RWPE2 (cell line): Measurements from ENCODE around the gene CRYZ.
"Not testable (repeated sequence)": the region's sequence is repeated elsewhere in the genome, so short reads cannot be mapped to it uniquely, and the experiment has no call there.

Experiments used
- ATAC-seq: fragments of 200-7000 bp; cut with Tn5 transposase; 3 replicates; pipeline ENCODE4 v1.9.1; 2021; ENCODE audit warnings: low read depth
- DNase-seq: peaks from one replicate; pipeline ENCODE4 v3.0.0-alpha.2; 2020; ENCODE audit warnings: low spot score
- H3K27ac ChIP-seq: fragments of 450-650 bp; 2 replicates; pipeline ENCODE4 v1.5.1; 2017; ENCODE audit warnings: mild to moderate bottlenecking; ENCODE audit not compliant: poor library complexity, severe bottlenecking
- H3K27me3 ChIP-seq: fragments of 250-450 bp; sonication (Bioruptor Pico); 2 replicates; pipeline ENCODE4 v1.5.1; 2021; ENCODE audit warnings: mild to moderate bottlenecking, moderate library complexity; ENCODE audit not compliant: insufficient read depth, poor library complexity, severe bottlenecking
- H3K36me3 ChIP-seq: fragments of 250-450 bp; sonication (Bioruptor Pico); 2 replicates; pipeline ENCODE4 v1.5.1; 2020; ENCODE audit warnings: low read depth, mild to moderate bottlenecking, moderate library complexity
- H3K4me1 ChIP-seq: fragments of 250-450 bp; sonication (Bioruptor Pico); 2 replicates; pipeline ENCODE4 v1.5.1; 2021; ENCODE audit warnings: mild to moderate bottlenecking, moderate library complexity; ENCODE audit not compliant: insufficient read depth, poor library complexity, severe bottlenecking
- H3K4me3 ChIP-seq: fragments of 250-450 bp; sonication (Bioruptor Pico); 2 replicates; pipeline ENCODE4 v1.5.1; 2021; ENCODE audit warnings: mild to moderate bottlenecking, moderate library complexity; ENCODE audit not compliant: severe bottlenecking
- H3K9me3 ChIP-seq: fragments of 250-450 bp; sonication (Bioruptor Pico); 2 replicates; pipeline ENCODE4 v1.5.1; 2021; ENCODE audit warnings: mild to moderate bottlenecking, moderate library complexity; ENCODE audit not compliant: severe bottlenecking
- CTCF ChIP-seq: fragments of 450-650 bp; IDR thresholded peaks from one replicate; pipeline ENCODE4 v1.5.1; 2017; ENCODE audit warnings: mild to moderate bottlenecking, moderate library complexity; ENCODE audit not compliant: poor library complexity, severe bottlenecking

The CRYZ gene

GRCh38 chr1:74674278-74675048, 58.4 kb downstream of the CRYZ start:
- no peak for DNase-seq
- H3K9me3 ChIP-seq = no peaks in the 10 kb centered on the region
- no peak for TF ChIP-seq CTCF
- ATAC-seq = no peak
- H3K36me3 ChIP-seq = no peaks in the 10 kb centered on the region
- no peak overlapping the region for H3K4me3 ChIP-seq
- H3K27me3 ChIP-seq = peaks cover 29% of the 10 kb centered on the region
- no peaks in the 10 kb centered on the region for H3K4me1 ChIP-seq
- H3K27ac ChIP-seq = no peak overlapping the region

DNA sequence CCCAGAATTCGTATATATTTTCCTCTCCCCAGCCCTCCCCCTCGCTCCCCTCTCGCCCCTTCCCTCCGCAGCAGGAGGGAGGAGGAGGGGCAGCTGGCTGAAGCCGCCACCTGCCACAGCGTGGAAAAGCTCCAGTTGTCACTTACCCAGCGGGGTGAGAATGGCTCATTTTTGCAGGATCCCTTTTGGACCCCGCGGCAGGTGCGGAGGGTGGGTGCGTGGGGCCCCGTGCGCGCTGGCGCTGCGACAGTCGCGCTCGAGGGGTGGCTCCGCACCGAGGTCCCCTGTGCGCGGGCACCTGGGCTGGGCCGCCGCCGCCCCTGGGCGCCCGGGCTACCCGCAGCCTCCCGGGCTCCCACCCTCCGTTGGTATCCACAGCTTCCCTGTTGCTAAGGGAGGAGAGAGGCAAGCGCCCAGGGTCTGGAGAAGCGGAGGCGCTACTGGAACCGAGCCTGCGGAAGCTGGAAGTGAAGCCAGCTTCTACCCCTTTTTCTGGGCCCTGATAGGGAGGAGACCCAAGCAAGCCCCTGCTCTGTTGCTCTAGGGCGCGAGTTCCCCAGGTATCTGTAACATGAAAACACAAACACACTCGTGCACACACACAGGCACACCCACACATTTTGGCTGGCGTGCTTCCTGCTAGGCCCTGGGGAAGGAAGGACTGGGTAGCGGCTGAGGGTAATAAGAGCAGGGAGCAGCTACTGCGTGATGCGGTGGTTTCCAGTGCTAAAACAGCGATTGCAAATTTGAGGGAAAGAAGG, 59.3 kb downstream of the CRYZ start, which contains the start of gene ERICH3:
TSS of gene ERICH3 (minus strand) at position 442 of the 761 bp plus-strand sequence. CDS start at position 169, 273 bp downstream.
- ATAC-seq = no peak
- Histone ChIP-seq H3K9me3 (no peaks in the 10 kb centered on the region), H3K4me3 (no peak within 1 kb of the TSS), H3K4me1 (no peaks in the 10 kb centered on the region), H3K27ac (no peak within 1 kb of the TSS), H3K27me3 (peaks cover 34% of the 10 kb centered on the region), H3K36me3 (no peaks in the 10 kb centered on the region)
- DNase-seq = no peak
- TF ChIP-seq CTCF = no peak

- H3K4me3 ChIP-seq, ATAC-seq, H3K4me1 ChIP-seq, H3K9me3 ChIP-seq, DNase-seq, H3K36me3 ChIP-seq, H3K27ac ChIP-seq: not testable (repeated sequence)
- H3K27me3 ChIP-seq = peaks cover 34% of the 10 kb centered on the region
Measured at GRCh38 chr1:74670866-74671265, 62.0 kb downstream of the CRYZ start.
